Astrocyte of the spinal cord (primary cell): ENCODE data around the gene MEP1A.

Experiments used
- DNase-seq: peaks from one replicate; pipeline ENCODE4 v3.0.0; 2011; ENCODE audit warnings: low read depth, low spot score
- H3K4me3 ChIP-seq: 2 replicates; pipeline ENCODE4 v1.5.1; 2011; ENCODE audit warnings: low read depth, mild to moderate bottlenecking, low read length, moderate library complexity
- CTCF ChIP-seq: IDR thresholded peaks from 2 replicates; pipeline ENCODE4 v1.5.1; 2012; ENCODE audit warnings: low read depth, mild to moderate bottlenecking, low read length, inconsistent platforms
- in situ Hi-C: cut with HindIII; loops from 2 replicates; pipeline ENCODE4 v1.10.0; 2017; ENCODE audit warnings: low sequenced_read_pairs

MEP1A gene

GRCh38 chr6:46799657-46800056 is 6.5 kb downstream of the MEP1A start:
- no peak for DNase-seq
- H3K4me3 ChIP-seq, result no peak overlapping the region
- TF ChIP-seq CTCF, result no peak
- in situ Hi-C loops, result no loop called here

- in situ Hi-C loops, result no loop called here
- TF ChIP-seq CTCF, result no peak
- H3K4me3 ChIP-seq, result no peak overlapping the region
- no peak for DNase-seq
Measured at GRCh38 chr6:46808806-46809205, 15.6 kb downstream of the MEP1A start.

- H3K4me3 ChIP-seq, result no peak overlapping the region
- in situ Hi-C loops, result no loop called here
- no peak for DNase-seq
- TF ChIP-seq CTCF, result no peak
Measured at GRCh38 chr6:46815130-46815529, 21.9 kb downstream of the MEP1A start.

- in situ Hi-C loops, result no loop called here
- no peak for DNase-seq
- no peak overlapping the region for H3K4me3 ChIP-seq
- TF ChIP-seq CTCF, result no peak
Measured at GRCh38 chr6:46816626-46817025, 23.4 kb downstream of the MEP1A start.

GRCh38 chr6:46819561-46819960 is 26.4 kb downstream of the MEP1A start:
- no peak overlapping the region for H3K4me3 ChIP-seq
- no peak for TF ChIP-seq CTCF
- no peak for DNase-seq
- in situ Hi-C loops, result no loop called here

GRCh38 chr6:46821458-46821881 is 28.3 kb downstream of the MEP1A start:
- in situ Hi-C loops, result no loop called here
- DNase-seq, result no peak
- H3K4me3 ChIP-seq, result no peak overlapping the region
- no peak for TF ChIP-seq CTCF

GRCh38 chr6:46828939-46829338 is 35.8 kb downstream of the MEP1A start:
- in situ Hi-C loops, result no loop called here
- no peak overlapping the region for H3K4me3 ChIP-seq
- no peak for TF ChIP-seq CTCF
- DNase-seq, result no peak
